Activated CD8-positive, alpha-beta T cell treated with anti-CD3 and anti-CD28 coated beads for 36 hours (primary cell): ENCODE data around the gene CATSPERB. TPM values are rescaled to one million over a fixed set of nuclear protein-coding genes. Genes with fewer than 3 reads are reported as not detected.

Experiments used
- ATAC-seq: fragments of 200-7000 bp; cut with Tn5 transposase; one replicate; pipeline ENCODE4 v1.10.0; 2021; ENCODE audit warnings: mild to moderate bottlenecking, moderate library complexity
- CTCF ChIA-PET: fragments of 350-600 bp; sonication (Branson Sonifier 250); formaldehyde crosslinking; loops from one replicate; lab custom pipeline; 2021; ENCODE audit warnings: antibody characterized with exemption; lab: Charles Lee
- POLR2A ChIA-PET: fragments of 350-600 bp; sonication (Branson Sonifier 250); formaldehyde crosslinking; loops from one replicate; lab custom pipeline; 2021; ENCODE audit warnings: antibody characterized with exemption; lab: Charles Lee
- DNase-seq: peaks from one replicate; pipeline ENCODE4 v3.0.0-alpha.2; 2020
- H3K27ac Mint-ChIP-seq: one replicate; pipeline ENCODE4 v1.8.0; 2021; ENCODE audit warnings: mild to moderate bottlenecking, mixed read lengths
- H3K27me3 Mint-ChIP-seq: one replicate; pipeline ENCODE4 v1.8.0; 2021; ENCODE audit warnings: mixed read lengths
- H3K36me3 Mint-ChIP-seq: one replicate; pipeline ENCODE4 v1.8.0; 2021; ENCODE audit warnings: low read depth, mixed read lengths
- H3K4me1 Mint-ChIP-seq: one replicate; pipeline ENCODE4 v1.8.0; 2021; ENCODE audit warnings: low read depth, mixed read lengths
- H3K4me3 Mint-ChIP-seq: one replicate; pipeline ENCODE4 v1.8.0; 2021; ENCODE audit warnings: mild to moderate bottlenecking, moderate library complexity, mixed read lengths
- H3K9me3 Mint-ChIP-seq: one replicate; pipeline ENCODE4 v1.8.0; 2021; ENCODE audit warnings: mixed read lengths
- intact Hi-C: fragments of 100-400 bp; cut with micrococcal nuclease; formaldehyde crosslinking; loops from one replicate; pipeline ENCODE4 v1.10.0; 2022
- total RNA-seq, 2 experiments: library from RNA; stranded (reverse); gene quantifications; one replicate each; pipeline ENCODE4 v1.2.3, GENCODE V29; 2021
- TF ChIP-seq, protein P1 (sequence below): fragments of 200-600 bp; IDR thresholded peaks from one replicate; pipeline ENCODE4 v1.8.0; 2022; ENCODE audit warnings: antibody characterized with exemption, mild to moderate bottlenecking

Gene CATSPERB, protein sequence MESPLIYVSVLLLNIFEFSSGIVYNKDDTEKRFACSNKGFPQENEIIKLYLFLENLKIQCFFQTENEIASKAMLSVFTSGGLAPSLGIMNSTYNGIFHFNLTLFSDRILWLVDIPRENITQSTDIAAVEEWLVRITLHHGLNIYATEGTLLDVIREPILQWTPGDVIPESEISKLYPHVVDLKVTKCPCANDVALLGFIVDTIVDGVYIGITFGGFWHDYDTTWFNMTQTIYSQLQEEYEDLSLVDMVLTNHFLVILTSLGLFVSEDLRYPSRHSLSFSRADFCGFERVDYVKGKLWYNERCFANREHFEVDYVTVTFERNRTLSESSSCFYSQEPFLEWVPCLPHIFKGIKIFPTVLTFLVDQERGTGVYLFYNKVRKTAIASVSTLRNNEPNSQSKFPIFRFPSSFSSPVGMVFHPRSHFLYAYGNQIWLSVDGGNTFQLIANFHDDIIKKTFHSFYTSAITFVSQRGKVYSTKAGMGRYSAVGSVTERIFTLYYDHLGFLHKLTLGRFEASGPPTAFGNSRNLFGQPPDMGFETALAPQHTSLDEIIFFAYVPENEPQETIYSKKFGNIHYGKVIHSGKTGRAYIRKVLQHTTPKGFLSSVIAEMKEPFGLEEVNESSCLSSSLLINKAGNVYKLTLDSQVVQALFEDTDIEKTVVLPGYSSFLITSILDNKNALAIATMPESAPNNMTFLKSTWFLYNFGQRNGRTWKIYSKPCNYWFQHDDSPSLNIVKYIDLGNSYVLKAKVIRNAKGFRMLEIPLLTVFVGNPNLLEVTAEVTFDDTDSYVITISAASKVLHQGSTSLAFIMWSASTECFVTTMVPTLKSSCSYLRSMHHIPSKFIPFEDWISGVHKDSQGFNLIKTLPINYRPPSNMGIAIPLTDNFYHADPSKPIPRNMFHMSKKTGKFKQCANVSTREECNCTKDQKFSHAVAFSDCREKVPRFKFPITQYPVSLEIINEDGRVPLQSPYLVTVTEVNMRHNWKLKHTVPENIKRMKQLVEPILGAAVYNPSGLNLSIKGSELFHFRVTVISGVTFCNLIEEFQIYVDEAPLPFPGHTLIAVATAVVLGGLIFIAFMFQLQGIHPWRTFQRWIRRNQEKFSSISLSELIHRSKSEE
- total RNA-seq = under 1 TPM; 0.27 to 0.60 TPM

DNA sequence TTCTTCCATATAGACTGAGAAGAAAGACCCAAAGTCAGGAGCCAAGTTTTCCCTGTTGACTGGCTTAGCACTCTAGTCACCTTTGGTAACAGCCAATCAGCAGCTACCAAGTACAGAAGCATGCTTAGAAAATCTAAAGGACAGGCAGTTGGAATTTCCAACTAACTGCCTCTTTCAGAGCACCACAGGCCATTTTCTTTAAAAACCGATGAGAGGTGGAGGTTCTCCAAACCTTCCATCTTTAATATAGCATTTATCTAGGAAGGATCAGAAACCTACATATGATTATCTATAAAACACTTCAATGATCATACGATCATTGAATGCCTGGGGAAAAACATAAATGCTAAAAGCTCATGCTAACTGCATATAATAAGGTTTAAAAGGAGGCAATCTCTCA, at the start of gene CATSPERB:
CATSPERB (minus strand) TSS at position 101 of the 400 bp plus-strand sequence. CDS start 2,607 bp downstream, outside the sequence.
- H3K36me3 Mint-ChIP-seq = no peaks in the 10 kb centered on the region
- no peaks in the 10 kb centered on the region for H3K9me3 Mint-ChIP-seq
- intact Hi-C loops = no loop called here
- TF ChIP-seq, protein P1, sequence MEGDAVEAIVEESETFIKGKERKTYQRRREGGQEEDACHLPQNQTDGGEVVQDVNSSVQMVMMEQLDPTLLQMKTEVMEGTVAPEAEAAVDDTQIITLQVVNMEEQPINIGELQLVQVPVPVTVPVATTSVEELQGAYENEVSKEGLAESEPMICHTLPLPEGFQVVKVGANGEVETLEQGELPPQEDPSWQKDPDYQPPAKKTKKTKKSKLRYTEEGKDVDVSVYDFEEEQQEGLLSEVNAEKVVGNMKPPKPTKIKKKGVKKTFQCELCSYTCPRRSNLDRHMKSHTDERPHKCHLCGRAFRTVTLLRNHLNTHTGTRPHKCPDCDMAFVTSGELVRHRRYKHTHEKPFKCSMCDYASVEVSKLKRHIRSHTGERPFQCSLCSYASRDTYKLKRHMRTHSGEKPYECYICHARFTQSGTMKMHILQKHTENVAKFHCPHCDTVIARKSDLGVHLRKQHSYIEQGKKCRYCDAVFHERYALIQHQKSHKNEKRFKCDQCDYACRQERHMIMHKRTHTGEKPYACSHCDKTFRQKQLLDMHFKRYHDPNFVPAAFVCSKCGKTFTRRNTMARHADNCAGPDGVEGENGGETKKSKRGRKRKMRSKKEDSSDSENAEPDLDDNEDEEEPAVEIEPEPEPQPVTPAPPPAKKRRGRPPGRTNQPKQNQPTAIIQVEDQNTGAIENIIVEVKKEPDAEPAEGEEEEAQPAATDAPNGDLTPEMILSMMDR = no peak
- no peak for ATAC-seq
- no peak within 1 kb of the TSS for H3K27ac Mint-ChIP-seq
- no peak for DNase-seq
- peaks cover 16% of the 10 kb centered on the region for H3K4me1 Mint-ChIP-seq
- no peaks in the 10 kb centered on the region for H3K27me3 Mint-ChIP-seq
- ChIA-PET CTCF (interaction anchor here (1.1 kb wide), 1 partner anchor 179 kb away, joined by 4 read pairs; no protein-coding TSS in a partner anchor), POLR2A (interaction anchor here (0.6 to 1.2 kb wide), 2 partner anchors 228 to 313 kb away, joined by 3 to 5 read pairs; no protein-coding TSS in a partner anchor)
- no peak within 1 kb of the TSS for H3K4me3 Mint-ChIP-seq

DNA sequence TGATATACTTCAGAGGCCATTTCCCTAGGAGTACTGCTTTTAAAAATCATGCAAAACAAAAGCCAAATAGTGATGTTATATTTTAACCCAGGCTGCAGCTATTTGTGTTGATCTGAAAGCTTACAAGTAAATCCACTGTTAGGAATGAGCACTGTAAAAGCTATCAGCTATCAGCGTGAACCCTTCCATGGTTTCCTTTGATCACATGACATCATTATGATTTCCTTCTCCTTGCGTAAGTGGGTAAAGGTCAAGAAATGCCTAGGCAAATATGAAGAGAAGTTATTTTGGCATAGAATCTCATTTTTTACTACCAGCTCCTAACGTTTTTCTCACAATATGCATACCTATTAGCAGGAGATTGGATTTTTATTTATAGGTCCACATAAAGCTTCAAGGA, 48.6 kb upstream of the CATSPERB start:
- no peak overlapping the region for H3K27ac Mint-ChIP-seq

DNA sequence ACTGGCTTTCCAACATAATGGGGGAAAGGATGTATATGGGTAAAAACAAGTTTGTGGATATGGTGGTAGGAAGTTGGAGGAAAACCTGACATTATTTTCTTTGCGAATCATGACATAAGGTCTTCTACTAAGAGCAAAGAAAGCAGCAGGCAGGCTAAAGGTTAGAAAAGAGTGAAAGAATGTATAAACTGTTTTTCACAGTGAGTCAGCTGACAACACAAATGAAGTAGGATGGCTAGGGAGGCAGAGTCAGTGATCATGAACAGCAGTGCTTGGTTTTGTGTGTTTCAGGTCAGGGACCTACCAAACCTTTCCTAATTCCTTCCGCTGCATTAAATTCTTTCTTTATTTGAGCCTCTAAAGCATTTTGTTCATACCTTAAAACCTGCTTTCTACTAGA, 46.3 kb upstream of the CATSPERB start:
- POLR2A ChIA-PET = no interaction called here
- Mint-ChIP-seq H3K4me3 (no peak overlapping the region), H3K27ac (no peak overlapping the region), H3K4me1 (peaks cover 7% of the 10 kb centered on the region), H3K27me3 (no peaks in the 10 kb centered on the region), H3K36me3 (peaks cover 8% of the 10 kb centered on the region), H3K9me3 (no peaks in the 10 kb centered on the region)
- ATAC-seq (no peak), DNase-seq (no peak)
- intact Hi-C loops = no loop called here
- TF ChIP-seq, protein P1 = no peak
- CTCF ChIA-PET = no interaction called here

More for the DNA sequence above, 48.6 kb upstream of the CATSPERB start:
- TF ChIP-seq, protein P1 = no peak
- no peak for DNase-seq
- ChIA-PET POLR2A (interaction anchor here (0.6 to 1.2 kb wide), 3 partner anchors 13 to 729 kb away, joined by 3 read pairs; no protein-coding TSS in a partner anchor), CTCF (interaction anchor here (0.9 to 1.0 kb wide), 2 partner anchors 8 to 131 kb away, joined by 3 to 5 read pairs; no protein-coding TSS in a partner anchor)
- H3K4me3 Mint-ChIP-seq = no peak overlapping the region
- no peak for ATAC-seq
- H3K9me3 Mint-ChIP-seq = no peaks in the 10 kb centered on the region
- intact Hi-C loops = no loop called here
- H3K4me1 Mint-ChIP-seq = peaks cover 3% of the 10 kb centered on the region
- H3K36me3 Mint-ChIP-seq = peaks cover 8% of the 10 kb centered on the region
- no peaks in the 10 kb centered on the region for H3K27me3 Mint-ChIP-seq

DNA sequence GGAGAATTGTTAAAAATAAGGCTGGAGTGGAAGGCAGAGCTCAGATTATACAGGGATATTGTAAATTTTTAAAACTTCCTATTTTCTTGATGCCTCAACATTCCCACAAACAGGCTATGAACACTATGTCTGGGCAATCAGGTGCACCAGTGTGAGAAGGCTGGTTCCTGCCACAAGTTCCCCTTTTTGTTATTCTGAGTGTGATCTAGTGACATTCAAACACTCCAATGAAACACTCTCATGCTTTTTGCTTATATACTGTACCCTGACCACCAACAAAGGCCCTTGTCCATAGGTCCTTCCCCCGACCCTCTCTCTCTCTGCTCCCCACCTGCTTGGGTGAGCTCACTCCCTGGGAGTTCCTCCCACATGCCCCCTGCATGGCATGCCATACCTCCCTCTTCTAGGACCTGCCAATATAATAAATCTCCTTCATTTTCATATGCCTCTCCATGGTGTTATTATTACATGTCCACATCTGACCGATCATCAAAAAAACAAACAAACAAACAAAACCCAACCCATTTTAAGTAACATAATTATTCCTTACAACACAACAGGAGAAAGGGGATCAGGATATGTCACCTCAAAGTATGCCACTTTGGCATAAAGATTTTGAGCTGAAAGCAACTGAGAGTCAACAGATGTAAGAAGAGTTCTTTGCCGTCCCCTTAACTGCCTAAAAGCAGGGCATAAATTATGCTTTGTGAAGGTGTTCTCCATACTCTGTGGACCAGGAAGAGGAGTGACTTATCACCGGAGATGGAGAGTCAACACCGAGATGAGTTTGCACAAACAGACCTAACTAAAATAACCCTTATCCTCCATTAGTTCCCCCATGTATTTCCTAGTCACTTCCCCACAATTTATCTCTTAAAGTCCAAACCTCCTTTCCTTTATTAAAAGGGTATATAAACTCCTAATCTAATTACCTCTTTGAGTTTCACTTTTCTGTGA, 42.5 kb upstream of the CATSPERB start:
- no peak overlapping the region for H3K4me3 Mint-ChIP-seq
- no peaks in the 10 kb centered on the region for H3K9me3 Mint-ChIP-seq
- ATAC-seq (no peak), DNase-seq (no peak)
- intact Hi-C loops = no loop called here
- no peaks in the 10 kb centered on the region for H3K27me3 Mint-ChIP-seq
- TF ChIP-seq, protein P1 = no peak
- peaks cover 7% of the 10 kb centered on the region for H3K4me1 Mint-ChIP-seq
- ChIA-PET POLR2A (no interaction called here), CTCF (interaction anchor here (1.1 to 1.9 kb wide), 2 partner anchors 10 to 184 kb away, joined by 3 to 6 read pairs; no protein-coding TSS in a partner anchor)
- no peak overlapping the region for H3K27ac Mint-ChIP-seq
- H3K36me3 Mint-ChIP-seq = no peaks in the 10 kb centered on the region
